Cortex of kidney (tissue), 1 donor: ENCODE measurements around the gene APC2.
"Not testable (repeated sequence)": the region's sequence is repeated elsewhere in the genome, so short reads cannot be mapped to it uniquely, and the experiment has no call there.

ENCODE experiments used
- DNase-seq: peaks from one replicate; lab custom pipeline; 2025; lab: John Stamatoyannopoulos, UW

Gene APC2

GRCh38 chr19:1467490-1468273 is 17.8 kb downstream of the APC2 start:
- no peak for DNase-seq

GRCh38 chr19:1468274-1468820 is 18.4 kb downstream of the APC2 start:
- no peak for DNase-seq

GRCh38 chr19:1468821-1469254 is 18.9 kb downstream of the APC2 start:
- no peak for DNase-seq

- no peak for DNase-seq
Measured at GRCh38 chr19:1469255-1470054, 19.5 kb downstream of the APC2 start.

GRCh38 chr19:1470055-1470304 is 20.1 kb downstream of the APC2 start:
- no peak for DNase-seq

GRCh38 chr19:1470305-1471009 is 20.5 kb downstream of the APC2 start:
- no peak for DNase-seq

GRCh38 chr19:1471010-1471514 is 21.1 kb downstream of the APC2 start:
- no peak for DNase-seq

GRCh38 chr19:1471515-1472160 is 21.7 kb downstream of the APC2 start:
- no peak for DNase-seq

GRCh38 chr19:1472231-1473084 is 22.5 kb downstream of the APC2 start:
- DNase-seq = no peak

- DNase-seq = no peak
Measured at GRCh38 chr19:1473085-1473851, 23.3 kb downstream of the APC2 start.

- DNase-seq = no peak
Measured at GRCh38 chr19:1474011-1474764, 24.3 kb downstream of the APC2 start.

- no peak for DNase-seq
Measured at GRCh38 chr19:1474765-1475351, 24.9 kb downstream of the APC2 start.

- DNase-seq = no peak
Measured at GRCh38 chr19:1475751-1476437, 26.0 kb downstream of the APC2 start.

GRCh38 chr19:1477056-1477455 is 27.1 kb downstream of the APC2 start:
- DNase-seq = not testable (repeated sequence)

- DNase-seq = no peak
Measured at GRCh38 chr19:1478934-1479707, 29.2 kb downstream of the APC2 start, which contains the start of gene C19orf25. C19orf25 (minus strand) TSS chr19:1479215; CDS start chr19:1478903, 312 bp downstream.

- DNase-seq = no peak
Measured at GRCh38 chr19:1481224-1481892, 31.4 kb downstream of the APC2 start.

- no peak for DNase-seq
Measured at GRCh38 chr19:1481893-1482360, 32.0 kb downstream of the APC2 start.
